ENCODE results near the gene INS.

The INS gene

GRCh38 chr11:2142300-2142759, 18.7 kb downstream of the INS start:
- H3K27me3 ChIP-seq (ENCODE audit: control insufficient read depth in 1 of 2, insufficient read depth in 2 of 2, low read length in 2 of 2) = peaks cover 48 to 86% of the 10 kb centered on the region in 2 donors
- peaks cover 19% of the 10 kb centered on the region for H3K4me1 ChIP-seq (ENCODE audit: control insufficient read depth, insufficient read depth, low read length)
- no peak overlapping the region for H3K4me3 ChIP-seq (ENCODE audit: low read length in 2 of 2)

GRCh38 chr11:2140411-2141400, 20.3 kb downstream of the INS start:
- Histone ChIP-seq H3K36me3 (ENCODE audit: control insufficient read depth in 2 of 2, insufficient read depth in 2 of 2, low read length in 2 of 2) (no peaks in the 10 kb centered on the region), H3K27me3 (ENCODE audit: control insufficient read depth in 1 of 2, insufficient read depth in 2 of 2, low read length in 2 of 2) (peaks cover 45 to 76% of the 10 kb centered on the region in 2 donors), H3K4me3 (ENCODE audit: low read length in 2 of 2) (no peak overlapping the region), H3K9ac (ENCODE audit: low read length in 2 of 2) (no peak overlapping the region), H3K4me1 (ENCODE audit: control insufficient read depth, insufficient read depth, low read length) (peaks cover 20% of the 10 kb centered on the region), H3K9me3 (ENCODE audit: control insufficient read depth in 2 of 2, low read length in 2 of 2) (no peaks in the 10 kb centered on the region), H3K27ac (ENCODE audit: low read length) (no peak overlapping the region)

More at GRCh38 chr11:2142300-2142759, 18.7 kb downstream of the INS start:
- no peak overlapping the region for H3K9ac ChIP-seq (ENCODE audit: low read length in 2 of 2)
- H3K27ac ChIP-seq (ENCODE audit: low read length) = no peak overlapping the region
- H3K9me3 ChIP-seq (ENCODE audit: control insufficient read depth in 2 of 2, low read length in 2 of 2) = no peaks in the 10 kb centered on the region
- no peaks in the 10 kb centered on the region for H3K36me3 ChIP-seq (ENCODE audit: control insufficient read depth in 2 of 2, insufficient read depth in 2 of 2, low read length in 2 of 2)

GRCh38 chr11:2139621-2140337, 21.2 kb downstream of the INS start:
- Histone ChIP-seq H3K36me3 (ENCODE audit: control insufficient read depth in 2 of 2, insufficient read depth in 2 of 2, low read length in 2 of 2) (no peaks in the 10 kb centered on the region), H3K27me3 (ENCODE audit: control insufficient read depth in 1 of 2, insufficient read depth in 2 of 2, low read length in 2 of 2) (peaks cover 39 to 66% of the 10 kb centered on the region in 2 donors), H3K4me1 (ENCODE audit: control insufficient read depth, insufficient read depth, low read length) (peaks cover 22% of the 10 kb centered on the region), H3K9me3 (ENCODE audit: control insufficient read depth in 2 of 2, low read length in 2 of 2) (no peaks in the 10 kb centered on the region), H3K27ac (ENCODE audit: low read length) (no peak overlapping the region), H3K9ac (ENCODE audit: low read length in 2 of 2) (no peak overlapping the region), H3K4me3 (ENCODE audit: low read length in 2 of 2) (no peak overlapping the region)

GRCh38 chr11:2139123-2139521, 21.9 kb downstream of the INS start, which contains the start of gene IGF2:
Gene IGF2, minus strand, starts transcription at chr11:2139389. Its CDS starts 3,866 bp downstream, at chr11:2135523.
- Histone ChIP-seq H3K4me3 (ENCODE audit: low read length in 2 of 2) (peak within 1 kb of the TSS; percentile 40 to 63), H3K4me1 (ENCODE audit: control insufficient read depth, insufficient read depth, low read length) (peaks cover 22% of the 10 kb centered on the region), H3K36me3 (ENCODE audit: control insufficient read depth in 2 of 2, insufficient read depth in 2 of 2, low read length in 2 of 2) (no peaks in the 10 kb centered on the region), H3K27ac (ENCODE audit: low read length) (no peak within 1 kb of the TSS), H3K9ac (ENCODE audit: low read length in 2 of 2) (no peak within 1 kb of the TSS), H3K27me3 (ENCODE audit: control insufficient read depth in 1 of 2, insufficient read depth in 2 of 2, low read length in 2 of 2) (peaks cover 39 to 63% of the 10 kb centered on the region in 2 donors), H3K9me3 (ENCODE audit: control insufficient read depth in 2 of 2, low read length in 2 of 2) (no peaks in the 10 kb centered on the region)

GRCh38 chr11:2138431-2139122, 22.4 kb downstream of the INS start:
- Histone ChIP-seq H3K27me3 (ENCODE audit: control insufficient read depth in 1 of 2, insufficient read depth in 2 of 2, low read length in 2 of 2) (peaks cover 40 to 63% of the 10 kb centered on the region in 2 donors), H3K4me1 (ENCODE audit: control insufficient read depth, insufficient read depth, low read length) (peaks cover 22% of the 10 kb centered on the region), H3K4me3 (ENCODE audit: low read length in 2 of 2) (peak overlapping the region; percentile 40 to 63), H3K9me3 (ENCODE audit: control insufficient read depth in 2 of 2, low read length in 2 of 2) (no peaks in the 10 kb centered on the region), H3K36me3 (ENCODE audit: control insufficient read depth in 2 of 2, insufficient read depth in 2 of 2, low read length in 2 of 2) (no peaks in the 10 kb centered on the region), H3K27ac (ENCODE audit: low read length) (no peak overlapping the region), H3K9ac (ENCODE audit: low read length in 2 of 2) (no peak overlapping the region)

GRCh38 chr11:2138068-2138430, 23.0 kb downstream of the INS start:
- peaks cover 43 to 63% of the 10 kb centered on the region in 2 donors for H3K27me3 ChIP-seq (ENCODE audit: control insufficient read depth in 1 of 2, insufficient read depth in 2 of 2, low read length in 2 of 2)
- no peak overlapping the region for H3K27ac ChIP-seq (ENCODE audit: low read length)

GRCh38 chr11:2137202-2138067, 23.6 kb downstream of the INS start:
- H3K36me3 ChIP-seq (ENCODE audit: control insufficient read depth in 2 of 2, insufficient read depth in 2 of 2, low read length in 2 of 2) = no peaks in the 10 kb centered on the region
- no peak overlapping the region for H3K27ac ChIP-seq (ENCODE audit: low read length)
- peaks cover 38 to 57% of the 10 kb centered on the region in 2 donors for H3K27me3 ChIP-seq (ENCODE audit: control insufficient read depth in 1 of 2, insufficient read depth in 2 of 2, low read length in 2 of 2)
- no peak overlapping the region for H3K9ac ChIP-seq (ENCODE audit: low read length in 2 of 2)
- no peaks in the 10 kb centered on the region for H3K9me3 ChIP-seq (ENCODE audit: control insufficient read depth in 2 of 2, low read length in 2 of 2)
- peak overlapping the region in 1 of 2 donors; percentile 63 for H3K4me3 ChIP-seq (ENCODE audit: low read length in 2 of 2)
- H3K4me1 ChIP-seq (ENCODE audit: control insufficient read depth, insufficient read depth, low read length) = peaks cover 22% of the 10 kb centered on the region

More at GRCh38 chr11:2138068-2138430, 23.0 kb downstream of the INS start:
- peak overlapping the region; percentile 40 to 63 for H3K4me3 ChIP-seq (ENCODE audit: low read length in 2 of 2)
- H3K9me3 ChIP-seq (ENCODE audit: control insufficient read depth in 2 of 2, low read length in 2 of 2) = no peaks in the 10 kb centered on the region
- H3K9ac ChIP-seq (ENCODE audit: low read length in 2 of 2) = no peak overlapping the region
- no peaks in the 10 kb centered on the region for H3K36me3 ChIP-seq (ENCODE audit: control insufficient read depth in 2 of 2, insufficient read depth in 2 of 2, low read length in 2 of 2)
- peaks cover 22% of the 10 kb centered on the region for H3K4me1 ChIP-seq (ENCODE audit: control insufficient read depth, insufficient read depth, low read length)

GRCh38 chr11:2136952-2137201, 24.1 kb downstream of the INS start:
- Histone ChIP-seq H3K27me3 (ENCODE audit: control insufficient read depth in 1 of 2, insufficient read depth in 2 of 2, low read length in 2 of 2) (peaks cover 36 to 51% of the 10 kb centered on the region in 2 donors), H3K9me3 (ENCODE audit: control insufficient read depth in 2 of 2, low read length in 2 of 2) (no peaks in the 10 kb centered on the region)

GRCh38 chr11:2136209-2136951, 24.6 kb downstream of the INS start:
- H3K9me3 ChIP-seq (ENCODE audit: control insufficient read depth in 2 of 2, low read length in 2 of 2) = no peaks in the 10 kb centered on the region
- peaks cover 22% of the 10 kb centered on the region for H3K4me1 ChIP-seq (ENCODE audit: control insufficient read depth, insufficient read depth, low read length)
- H3K27ac ChIP-seq (ENCODE audit: low read length) = no peak overlapping the region
- H3K9ac ChIP-seq (ENCODE audit: low read length in 2 of 2) = no peak overlapping the region
- peaks cover 34 to 50% of the 10 kb centered on the region in 2 donors for H3K27me3 ChIP-seq (ENCODE audit: control insufficient read depth in 1 of 2, insufficient read depth in 2 of 2, low read length in 2 of 2)
- H3K36me3 ChIP-seq (ENCODE audit: control insufficient read depth in 2 of 2, insufficient read depth in 2 of 2, low read length in 2 of 2) = no peaks in the 10 kb centered on the region
- H3K4me3 ChIP-seq (ENCODE audit: low read length in 2 of 2) = no peak overlapping the region

More at GRCh38 chr11:2136952-2137201, 24.1 kb downstream of the INS start:
- H3K9ac ChIP-seq (ENCODE audit: low read length in 2 of 2) = no peak overlapping the region
- no peak overlapping the region for H3K4me3 ChIP-seq (ENCODE audit: low read length in 2 of 2)
- no peak overlapping the region for H3K27ac ChIP-seq (ENCODE audit: low read length)
- peaks cover 22% of the 10 kb centered on the region for H3K4me1 ChIP-seq (ENCODE audit: control insufficient read depth, insufficient read depth, low read length)
- no peaks in the 10 kb centered on the region for H3K36me3 ChIP-seq (ENCODE audit: control insufficient read depth in 2 of 2, insufficient read depth in 2 of 2, low read length in 2 of 2)

All from stomach smooth muscle (tissue), 2 donors.